ENCODE results near the gene ECM2. TPM values are rescaled to one million over a fixed set of nuclear protein-coding genes. Genes with fewer than 3 reads are reported as not detected.

The ECM2 gene
- total and polyA plus RNA-seq, 2 of the 8 experiments (the other 6 are each of a cell fraction or from before 2014, with no cell fraction given): not detected

- DNase-seq (ENCODE audit: low read depth in 1 of 2, low spot score in 2 of 2) (no peak), FAIRE-seq (no peak)
- Histone ChIP-seq H3K23ac (ENCODE audit: insufficient read length) (no peak overlapping the region), H4K8ac (ENCODE audit: extremely low read depth, insufficient read depth, low read length) (no peak overlapping the region), H2BK15ac (ENCODE audit: low read length) (no peak overlapping the region), H3K4ac (replicated peaks; ENCODE audit: insufficient read length, low read depth, low read length) (no peak overlapping the region), H4K20me1 (replicated peaks in 1 of 2; ENCODE audit: control insufficient read depth in 1 of 2, insufficient read depth in 2 of 2, low read length in 2 of 2) (no peaks in the 10 kb centered on the region), H2AFZ (ENCODE audit: low read length) (no peak overlapping the region), H3K18ac (ENCODE audit: extremely low read depth, low read length) (no peak overlapping the region), H2BK20ac (ENCODE audit: low read length) (no peak overlapping the region), H3K4me2 (ENCODE audit: insufficient read depth in 1 of 2, low read depth in 2 of 2, low read length in 2 of 2) (no peak overlapping the region), H2BK5ac (ENCODE audit: low read depth, low read length) (no peak overlapping the region), H3K79me1 (ENCODE audit: low read depth, low read length) (no peaks in the 10 kb centered on the region), H3K27me3 (replicated peaks in 1 of 4; ENCODE audit: control insufficient read depth in 3 of 4, extremely low read depth in 1 of 4, insufficient read depth in 3 of 4, low read length in 3 of 4) (no peaks in the 10 kb centered on the region), H3K23me2 (ENCODE audit: low read depth, low read length) (no peaks in the 10 kb centered on the region), H3K14ac (ENCODE audit: insufficient read length) (no peak overlapping the region), H3K4me3 (ENCODE audit: extremely low read depth in 1 of 4, insufficient read depth in 2 of 4, low read depth in 3 of 4, low read length in 4 of 4) (no peak overlapping the region), H3K36me3 (ENCODE audit: control insufficient read depth in 2 of 4, insufficient read depth in 4 of 4, low read length in 3 of 4) (no peaks in the 10 kb centered on the region), H3K4me1 (replicated peaks in 1 of 4; ENCODE audit: control insufficient read depth in 3 of 4, insufficient read depth in 4 of 4, low read length in 3 of 4) (peaks cover 2 to 3% (median 2%) of the 10 kb centered on the region in 4 experiments; a peak in 5 of 7 replicates), H2AK5ac (ENCODE audit: low read depth, low read length) (no peak overlapping the region), H3K56ac (replicated peaks; ENCODE audit: insufficient read length, low read depth, low read length) (no peak overlapping the region), H3K27ac (ENCODE audit: low read depth, low read length) (no peak overlapping the region), H2BK12ac (ENCODE audit: low read depth, low read length) (no peak overlapping the region), H3K79me2 (ENCODE audit: control insufficient read depth in 1 of 2, insufficient read depth in 2 of 2, low read length in 2 of 2) (no peaks in the 10 kb centered on the region), H4K91ac (replicated peaks; ENCODE audit: insufficient read length, low read length) (no peak overlapping the region), H4K5ac (ENCODE audit: insufficient read length, low read depth, low read length) (no peak overlapping the region), H3K9me3 (ENCODE audit: insufficient read depth in 2 of 2, low read depth in 1 of 2, low read length in 1 of 2) (no peaks in the 10 kb centered on the region), H3K9ac (replicated peaks in 1 of 4; ENCODE audit: extremely low read depth in 1 of 4, low read depth in 3 of 4, low read length in 3 of 4) (no peak overlapping the region), H2BK120ac (replicated peaks; ENCODE audit: low read depth, low read length) (no peak overlapping the region)
- ChIA-PET POLR2A (ENCODE audit: partially characterized antibody) (no interaction called here), CTCF (ENCODE audit: partially characterized antibody) (no interaction called here)
- WGBS, 2 experiments (ENCODE audit: extremely low coverage in 1 of 2, insufficient coverage in 1 of 2, insufficient read length in 1 of 2, insufficient replicate concordance in 2 of 2, low coverage in 1 of 2, low lambda C conversion rate in 2 of 2, missing lambda C conversion rate in 1 of 2): 93% methylated on average over 3 of the region's 3 CpGs; no CpG with 5 or more reads in 1 of the 2 experiments
- TF ChIP-seq MAFK (IDR thresholded peaks at IDR 0.05; ENCODE audit: low read depth, low read length) (no peak), POLR2AphosphoS5 (IDR thresholded peaks at IDR 0.05; ENCODE audit: low read depth, low read length) (no peak), NANOG (IDR thresholded peaks at IDR 0.05; ENCODE audit: insufficient read depth, low read depth, low read length, poor library complexity, severe bottlenecking) (no peak), GTF2F1 (IDR thresholded peaks at IDR 0.05; ENCODE audit: borderline replicate concordance, low read depth, low read length) (no peak), BCL11A (IDR thresholded peaks at IDR 0.05; ENCODE audit: low read depth in 2 of 2, low read length in 2 of 2) (no peak), RXRA (IDR thresholded peaks at IDR 0.05; ENCODE audit: insufficient read depth, low read depth, low read length) (no peak), KDM1A (IDR thresholded peaks at IDR 0.05; ENCODE audit: borderline replicate concordance, low read length) (no peak), HDAC2 (IDR thresholded peaks at IDR 0.05; ENCODE audit: borderline replicate concordance in 1 of 2, low read depth in 2 of 2, low read length in 2 of 2) (no peak), RNF2 (IDR thresholded peaks at IDR 0.05; ENCODE audit: borderline replicate concordance, low read depth, low read length, missing control alignments, poor library complexity, severe bottlenecking) (no peak), TAF7 (optimal IDR thresholded peaks at IDR 0.05; ENCODE audit: borderline replicate concordance, low read depth, low read length) (no peak), JUND (IDR thresholded peaks at IDR 0.05; ENCODE audit: low read length) (no peak), TCF12 (IDR thresholded peaks at IDR 0.05; ENCODE audit: low read depth, low read length) (no peak)
Measured at GRCh38 chr9:92506184-92506857, 29.5 kb downstream of the ECM2 start.
